Astrocyte (in vitro differentiated cells and primary cell): Measurements from ENCODE around the gene LYPD4.

Source experiments
- CTCF ChIP-seq: IDR thresholded peaks from 2 replicates; pipeline ENCODE4 v1.5.1; 2011; ENCODE audit warnings: low read depth, mild to moderate bottlenecking, inconsistent platforms, low read length, moderate library complexity; ENCODE audit not compliant: insufficient read depth
- EZH2 ChIP-seq: IDR thresholded peaks from 2 replicates; pipeline ENCODE4 v1.6.1; 2012; ENCODE audit warnings: mild to moderate bottlenecking, low read length, inconsistent platforms; ENCODE audit not compliant: insufficient read depth

- TF ChIP-seq CTCF (no peak), EZH2 (no peak)
Observed at GRCh38 chr19:41864374-41864773, 19.9 kb upstream of the LYPD4 start.
